ENCODE measurements around the gene HSFX1.
"Not testable (repeated sequence)": the region's sequence is repeated elsewhere in the genome, so short reads cannot be mapped to it uniquely, and the experiment has no call there.

HSFX1 gene, protein sequence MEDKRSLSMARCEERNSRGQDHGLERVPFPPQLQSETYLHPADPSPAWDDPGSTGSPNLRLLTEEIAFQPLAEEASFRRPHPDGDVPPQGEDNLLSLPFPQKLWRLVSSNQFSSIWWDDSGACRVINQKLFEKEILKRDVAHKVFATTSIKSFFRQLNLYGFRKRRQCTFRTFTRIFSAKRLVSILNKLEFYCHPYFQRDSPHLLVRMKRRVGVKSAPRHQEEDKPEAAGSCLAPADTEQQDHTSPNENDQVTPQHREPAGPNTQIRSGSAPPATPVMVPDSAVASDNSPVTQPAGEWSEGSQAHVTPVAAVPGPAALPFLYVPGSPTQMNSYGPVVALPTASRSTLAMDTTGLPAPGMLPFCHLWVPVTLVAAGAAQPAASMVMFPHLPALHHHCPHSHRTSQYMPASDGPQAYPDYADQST

DNA sequence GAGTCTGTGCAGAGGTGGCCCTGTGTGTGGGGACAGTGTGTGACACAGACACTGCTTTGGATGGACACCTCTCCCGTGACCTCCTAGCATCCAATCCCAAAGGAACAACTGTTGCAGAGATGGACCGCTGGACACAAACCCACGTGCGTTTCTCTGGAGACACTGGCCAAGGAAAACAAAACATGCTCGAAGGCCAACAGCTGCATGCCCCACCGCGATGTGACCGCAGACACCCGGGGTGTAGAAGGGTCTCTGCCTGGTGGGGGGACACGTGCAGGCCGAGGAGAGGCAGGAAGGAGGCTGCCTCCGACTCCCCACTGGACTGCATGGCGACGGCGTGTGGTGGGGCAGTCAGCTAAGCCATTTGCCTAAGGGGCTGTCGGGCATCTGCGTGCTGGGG, at the start of gene HSFX1:
Gene HSFX1, plus strand, starts transcription at position 301 of the 400 bp plus-strand sequence. CDS start 614 bp downstream, outside the sequence.
- DNase-seq (ENCODE audit: low read depth, low spot score); H3K4me3 ChIP-seq (ENCODE audit: low read depth, low read length); POLR2A ChIA-PET; CTCF ChIA-PET: not testable (repeated sequence)

DNA sequence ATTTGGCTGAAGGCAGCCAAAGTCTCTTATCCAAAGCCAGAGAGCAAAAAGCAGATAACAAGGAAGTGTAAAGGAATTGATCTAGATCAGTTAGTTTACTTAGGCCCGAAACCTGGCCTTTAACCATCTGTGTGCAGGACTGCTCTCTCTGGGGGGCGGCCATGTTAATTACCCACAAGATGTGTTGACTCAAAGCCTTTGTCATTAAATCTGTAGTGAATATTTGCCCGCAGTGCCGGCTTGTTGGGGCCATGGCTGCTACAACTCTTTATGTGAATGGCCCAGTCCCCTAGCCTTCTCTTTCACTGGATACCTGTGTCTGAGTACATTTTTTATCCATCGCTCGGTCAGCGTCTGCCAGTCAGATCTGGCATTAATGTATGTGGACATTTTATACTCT, 46.6 kb upstream of the HSFX1 start:
- DNase-seq (ENCODE audit: low read depth, low spot score); CTCF ChIA-PET; POLR2A ChIA-PET; H3K4me3 ChIP-seq (ENCODE audit: low read depth, low read length): not testable (repeated sequence)

DNA sequence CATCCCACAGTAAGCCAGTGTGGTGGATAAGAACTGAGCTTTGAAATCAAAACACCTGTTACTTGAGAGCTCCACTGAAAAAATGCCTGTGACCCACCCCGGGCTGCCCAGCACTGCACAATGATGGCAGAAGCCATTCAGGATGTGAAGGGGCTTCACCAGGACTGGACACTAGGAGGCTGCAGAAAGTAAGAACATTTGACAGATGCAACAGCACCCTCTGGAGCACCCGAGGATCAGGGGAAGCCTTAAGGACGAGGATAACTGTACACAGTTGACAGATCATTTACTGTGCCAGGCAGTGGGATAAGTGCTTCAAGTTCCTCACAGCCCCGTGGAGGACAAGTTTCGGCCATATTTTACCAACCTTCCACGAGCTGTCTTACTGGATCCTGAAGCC, 31.6 kb upstream of the HSFX1 start:
- POLR2A ChIA-PET; DNase-seq (ENCODE audit: low read depth, low spot score); CTCF ChIA-PET; H3K4me3 ChIP-seq (ENCODE audit: low read depth, low read length): not testable (repeated sequence)

DNA sequence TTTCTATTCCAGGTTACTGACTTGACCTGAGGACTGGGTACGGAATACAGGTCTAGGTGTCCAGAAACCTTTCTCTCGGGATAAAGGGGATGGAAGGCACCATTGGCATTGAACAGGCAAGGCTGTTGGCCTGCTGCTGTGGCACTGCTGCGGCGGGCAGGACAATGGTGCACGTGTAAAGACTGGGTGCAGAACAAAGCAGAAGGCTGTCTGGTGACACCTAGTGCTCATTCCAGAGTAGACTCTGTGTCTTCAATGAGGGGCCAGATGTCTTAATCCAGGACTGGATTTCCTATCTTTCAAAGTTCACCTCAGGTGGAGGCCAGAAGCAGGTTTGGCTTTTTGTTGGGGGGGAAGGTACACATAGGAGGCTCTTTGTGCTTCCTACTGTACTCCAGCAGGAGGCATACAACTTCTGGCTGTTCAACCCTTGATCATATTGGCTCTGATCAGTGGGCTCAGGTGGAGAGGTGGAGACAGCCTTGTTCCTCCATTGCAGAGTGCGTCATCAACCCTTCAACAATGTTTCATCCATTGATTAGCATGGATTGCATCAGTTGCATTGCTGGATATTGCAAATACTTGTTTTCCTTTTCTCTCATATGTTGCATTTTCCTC, 27.4 kb upstream of the HSFX1 start:
- H3K4me3 ChIP-seq (ENCODE audit: low read depth, low read length); CTCF ChIA-PET; POLR2A ChIA-PET; DNase-seq (ENCODE audit: low read depth, low spot score): not testable (repeated sequence)

DNA sequence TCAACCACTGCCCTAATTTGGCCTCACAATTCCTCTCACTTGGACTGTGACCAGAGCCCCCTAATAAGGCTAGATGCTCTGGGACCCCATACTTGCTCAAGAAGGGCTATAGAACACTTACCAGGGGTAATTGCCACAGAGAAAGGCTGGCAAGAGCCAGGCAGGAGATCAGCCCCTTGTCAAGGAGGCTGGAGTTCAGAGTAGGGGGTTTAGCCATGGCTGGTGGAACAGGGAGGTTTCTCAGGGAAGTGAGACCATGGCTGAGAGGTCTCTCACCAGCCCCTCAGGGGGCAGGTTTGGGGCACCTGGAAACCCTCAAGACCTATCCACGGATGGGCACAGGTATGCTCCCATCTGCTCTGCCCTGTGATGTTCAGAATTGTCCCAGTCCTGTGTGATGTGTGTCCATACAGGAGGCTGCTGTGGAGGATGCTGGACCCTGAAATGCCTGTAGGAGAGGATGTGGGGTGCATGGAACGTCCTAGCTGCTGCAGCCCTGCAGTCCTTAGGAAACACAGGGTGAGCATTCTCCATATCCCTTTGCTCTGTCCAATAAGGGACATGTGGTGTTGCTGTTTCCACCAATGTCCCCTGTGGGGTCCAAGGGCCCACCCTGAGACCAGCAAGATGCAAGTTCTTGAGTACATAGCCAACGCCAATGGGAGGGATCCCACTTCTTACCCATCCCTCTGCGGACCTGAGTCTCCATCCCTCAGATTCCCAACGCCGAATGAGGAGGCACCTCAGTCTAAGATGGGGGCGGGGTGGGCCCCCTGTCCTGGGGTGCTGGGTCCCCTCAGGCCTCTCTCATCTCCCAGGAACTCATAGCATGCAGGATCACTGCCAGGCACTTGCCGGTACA, 16.4 kb upstream of the HSFX1 start:
- DNase-seq (ENCODE audit: low read depth, low spot score): no peak
- ChIA-PET CTCF (no interaction called here), POLR2A (no interaction called here)
- no peak overlapping the region for H3K4me3 ChIP-seq (ENCODE audit: low read depth, low read length)
- TF ChIP-seq, protein P1, sequence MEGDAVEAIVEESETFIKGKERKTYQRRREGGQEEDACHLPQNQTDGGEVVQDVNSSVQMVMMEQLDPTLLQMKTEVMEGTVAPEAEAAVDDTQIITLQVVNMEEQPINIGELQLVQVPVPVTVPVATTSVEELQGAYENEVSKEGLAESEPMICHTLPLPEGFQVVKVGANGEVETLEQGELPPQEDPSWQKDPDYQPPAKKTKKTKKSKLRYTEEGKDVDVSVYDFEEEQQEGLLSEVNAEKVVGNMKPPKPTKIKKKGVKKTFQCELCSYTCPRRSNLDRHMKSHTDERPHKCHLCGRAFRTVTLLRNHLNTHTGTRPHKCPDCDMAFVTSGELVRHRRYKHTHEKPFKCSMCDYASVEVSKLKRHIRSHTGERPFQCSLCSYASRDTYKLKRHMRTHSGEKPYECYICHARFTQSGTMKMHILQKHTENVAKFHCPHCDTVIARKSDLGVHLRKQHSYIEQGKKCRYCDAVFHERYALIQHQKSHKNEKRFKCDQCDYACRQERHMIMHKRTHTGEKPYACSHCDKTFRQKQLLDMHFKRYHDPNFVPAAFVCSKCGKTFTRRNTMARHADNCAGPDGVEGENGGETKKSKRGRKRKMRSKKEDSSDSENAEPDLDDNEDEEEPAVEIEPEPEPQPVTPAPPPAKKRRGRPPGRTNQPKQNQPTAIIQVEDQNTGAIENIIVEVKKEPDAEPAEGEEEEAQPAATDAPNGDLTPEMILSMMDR (IDR thresholded peaks at IDR 0.05; ENCODE audit: insufficient read depth, low read length, missing control alignments): no peak

DNA sequence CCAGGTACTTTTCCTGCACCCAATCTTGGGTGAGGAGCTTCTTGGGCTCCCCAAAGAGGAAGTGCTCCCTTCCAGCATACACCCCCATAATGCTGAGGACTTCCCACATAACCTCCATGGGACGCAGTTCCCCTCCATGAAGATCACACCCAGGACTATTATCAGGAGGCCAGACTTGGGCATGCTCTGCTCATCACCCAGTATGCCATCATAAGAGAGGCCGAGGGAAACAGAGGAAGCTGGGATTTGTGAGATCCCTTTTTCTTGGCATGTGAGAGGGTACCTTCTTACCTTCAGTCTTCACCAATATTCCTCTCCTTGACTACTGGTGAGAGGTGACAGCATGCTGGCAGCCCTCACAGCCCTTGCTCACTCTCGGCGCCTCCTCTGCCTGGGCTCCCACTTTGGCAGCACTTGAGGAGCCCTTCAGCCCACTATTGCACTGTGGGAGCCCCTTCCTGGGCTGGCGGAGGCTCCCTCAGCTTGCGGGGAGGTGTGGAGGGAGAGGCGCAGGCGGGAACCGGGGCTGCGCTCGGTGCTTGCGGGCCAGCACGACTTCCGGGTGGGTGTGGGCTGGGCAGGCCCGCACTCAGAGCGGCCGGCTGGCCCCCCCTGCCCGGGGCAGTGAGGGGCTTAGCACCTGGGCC, 15.7 kb upstream of the HSFX1 start:
- POLR2A ChIA-PET: no interaction called here
- CTCF ChIA-PET: no interaction called here
- TF ChIP-seq, protein P1 (IDR thresholded peaks at IDR 0.05; ENCODE audit: insufficient read depth, low read length, missing control alignments): no peak
- no peak overlapping the region for H3K4me3 ChIP-seq (ENCODE audit: low read depth, low read length)
- no peak for DNase-seq (ENCODE audit: low read depth, low spot score)

DNA sequence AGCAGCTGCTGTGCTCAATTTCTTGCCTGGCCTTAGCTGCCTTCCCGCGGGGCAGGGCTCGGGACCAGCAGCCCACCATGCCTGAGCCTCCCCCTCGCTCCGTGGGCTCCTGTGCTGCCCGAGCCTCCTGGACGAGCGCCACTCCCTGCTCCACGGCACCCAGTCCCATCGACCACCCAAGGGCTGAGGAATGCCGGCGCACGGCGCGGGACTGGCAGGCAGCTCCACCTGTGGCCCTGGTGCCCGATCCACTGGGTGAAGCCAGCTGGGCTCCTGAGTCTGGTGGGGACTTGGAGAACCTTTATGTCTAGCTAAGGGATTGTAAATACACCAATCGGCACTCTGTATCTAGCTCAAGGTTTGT, 15.2 kb upstream of the HSFX1 start:
- CTCF ChIA-PET: not testable (repeated sequence)

DNA sequence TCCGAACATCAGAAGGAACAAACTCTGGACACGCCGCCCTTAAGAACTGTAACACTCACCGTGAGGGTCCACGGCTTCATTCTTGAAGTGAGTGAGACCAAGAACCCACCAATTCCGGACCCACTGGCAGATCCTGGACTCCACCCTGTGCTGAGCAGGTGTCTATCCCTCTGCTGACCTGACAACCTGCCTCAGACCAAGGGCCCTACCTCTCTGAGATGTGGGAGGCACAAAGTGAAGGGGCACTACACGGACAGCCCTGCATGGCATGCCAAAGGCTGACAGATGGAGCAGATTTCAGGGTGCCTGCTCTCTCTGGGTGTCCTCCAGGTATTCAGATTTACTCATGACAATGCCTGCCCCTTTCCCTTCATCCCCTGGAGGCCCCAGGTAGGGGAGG, 14.0 kb upstream of the HSFX1 start:
- no peak overlapping the region for H3K4me3 ChIP-seq (ENCODE audit: low read depth, low read length)
- CTCF ChIA-PET: no interaction called here
- no peak for DNase-seq (ENCODE audit: low read depth, low spot score)
- POLR2A ChIA-PET: no interaction called here
- TF ChIP-seq, protein P1 (IDR thresholded peaks at IDR 0.05; ENCODE audit: insufficient read depth, low read length, missing control alignments): no peak

More for the DNA sequence above, 15.2 kb upstream of the HSFX1 start:
- DNase-seq (ENCODE audit: low read depth, low spot score); POLR2A ChIA-PET; H3K4me3 ChIP-seq (ENCODE audit: low read depth, low read length): not testable (repeated sequence)

Measured in AG04449 (cell line).